Natural killer cell treated with Interleukin-12 subunit alpha and Interleukin-12 subunit beta and Interleukin-15 and Interleukin-18, amount 100 ng/mL, for 72 hours (primary cell): Measurements from ENCODE around the gene LRMDA. TPM values are rescaled to one million over a fixed set of nuclear protein-coding genes. Genes with fewer than 3 reads are reported as not detected.

Experiments used
- ATAC-seq, 2 donors: fragments of 150-1000 bp; cut with Tn5 transposase in 1 of 2; sonication (Bioruptor Pico), chemical (Tn5 transposase) in 1 of 2; 2 replicates each; pipeline ENCODE4 v1.10.0; 2021
- DNase-seq: peaks from one replicate; pipeline ENCODE4 v3.0.0; 2022; ENCODE audit warnings: low spot score
- H3K27ac Mint-ChIP-seq, 2 donors: 1 replicate in 1 of 2; 2 replicates in 1 of 2; pipeline ENCODE4 v1.8.0; 2022; ENCODE audit warnings: mixed read lengths in 2 of 2, mild to moderate bottlenecking in 1 of 2, moderate library complexity in 1 of 2
- H3K27me3 Mint-ChIP-seq, 2 donors: 1 replicate in 1 of 2; 2 replicates in 1 of 2; pipeline ENCODE4 v1.8.0; 2022; ENCODE audit warnings: mixed read lengths in 2 of 2
- H3K36me3 Mint-ChIP-seq: one replicate; pipeline ENCODE4 v1.8.0; 2022; ENCODE audit warnings: mixed read lengths
- H3K4me1 Mint-ChIP-seq, 2 donors: 1 replicate in 1 of 2; 2 replicates in 1 of 2; pipeline ENCODE4 v1.8.0; 2022; ENCODE audit warnings: low read depth in 2 of 2, mixed read lengths in 2 of 2, mild to moderate bottlenecking in 1 of 2
- H3K4me3 Mint-ChIP-seq: one replicate; pipeline ENCODE4 v1.8.0; 2022; ENCODE audit warnings: mixed read lengths
- H3K9me3 Mint-ChIP-seq: 2 replicates; pipeline ENCODE4 v1.8.0; 2022; ENCODE audit warnings: mixed read lengths
- total RNA-seq, 2 donors: library from RNA; stranded (reverse); gene quantifications; one replicate each; pipeline ENCODE4 v1.2.3, GENCODE V29; 2022

Gene LRMDA
- total RNA-seq, 2 donors from 2014 or later: 0.92 to 1.8 TPM

- H3K4me3 Mint-ChIP-seq: no peak overlapping the region
- no peaks in the 10 kb centered on the region for H3K4me1 Mint-ChIP-seq
- no peak for DNase-seq
- no peak for ATAC-seq
- H3K36me3 Mint-ChIP-seq: peaks cover 5% of the 10 kb centered on the region
- no peak overlapping the region for H3K27ac Mint-ChIP-seq
- H3K27me3 Mint-ChIP-seq: peaks cover 3 to 7% of the 10 kb centered on the region in 2 donors
- H3K9me3 Mint-ChIP-seq: peaks cover 10% of the 10 kb centered on the region
Measured at GRCh38 chr10:76281659-76282058, 850.2 kb downstream of the LRMDA start.

- H3K27me3 Mint-ChIP-seq: peaks cover 3 to 7% of the 10 kb centered on the region in 2 donors
- peaks cover 10% of the 10 kb centered on the region for H3K9me3 Mint-ChIP-seq
- H3K4me3 Mint-ChIP-seq: no peak overlapping the region
- H3K36me3 Mint-ChIP-seq: peaks cover 4% of the 10 kb centered on the region
- DNase-seq: no peak
- H3K27ac Mint-ChIP-seq: no peak overlapping the region
- no peak for ATAC-seq
- no peaks in the 10 kb centered on the region for H3K4me1 Mint-ChIP-seq
Measured at GRCh38 chr10:76282061-76283025, 850.9 kb downstream of the LRMDA start.

GRCh38 chr10:76284351-76284750, 852.9 kb downstream of the LRMDA start:
- DNase-seq: no peak
- no peak for ATAC-seq
- peaks cover 10% of the 10 kb centered on the region for H3K9me3 Mint-ChIP-seq
- no peaks in the 10 kb centered on the region for H3K36me3 Mint-ChIP-seq
- no peaks in the 10 kb centered on the region for H3K4me1 Mint-ChIP-seq
- no peak overlapping the region for H3K4me3 Mint-ChIP-seq
- peaks cover 3 to 7% of the 10 kb centered on the region in 2 donors for H3K27me3 Mint-ChIP-seq
- no peak overlapping the region for H3K27ac Mint-ChIP-seq

GRCh38 chr10:76285012-76285411, 853.6 kb downstream of the LRMDA start:
- H3K4me3 Mint-ChIP-seq: no peak overlapping the region
- no peak overlapping the region for H3K27ac Mint-ChIP-seq
- DNase-seq (no peak), ATAC-seq (no peak)
- peaks cover 3 to 7% of the 10 kb centered on the region in 2 donors for H3K27me3 Mint-ChIP-seq
- no peaks in the 10 kb centered on the region for H3K4me1 Mint-ChIP-seq
- H3K9me3 Mint-ChIP-seq: peaks cover 10% of the 10 kb centered on the region
- H3K36me3 Mint-ChIP-seq: no peaks in the 10 kb centered on the region

GRCh38 chr10:76285515-76285914, 854.1 kb downstream of the LRMDA start:
- Mint-ChIP-seq H3K27ac (no peak overlapping the region), H3K4me1 (no peaks in the 10 kb centered on the region), H3K4me3 (no peak overlapping the region), H3K27me3 (peaks cover 3 to 7% of the 10 kb centered on the region in 2 donors), H3K36me3 (no peaks in the 10 kb centered on the region), H3K9me3 (peaks cover 10% of the 10 kb centered on the region)
- no peak for DNase-seq
- ATAC-seq: no peak

- no peak overlapping the region for H3K4me3 Mint-ChIP-seq
- H3K4me1 Mint-ChIP-seq: no peaks in the 10 kb centered on the region
- DNase-seq (no peak), ATAC-seq (no peak)
- no peaks in the 10 kb centered on the region for H3K36me3 Mint-ChIP-seq
- peaks cover 3 to 7% of the 10 kb centered on the region in 2 donors for H3K27me3 Mint-ChIP-seq
- peaks cover 10% of the 10 kb centered on the region for H3K9me3 Mint-ChIP-seq
- no peak overlapping the region for H3K27ac Mint-ChIP-seq
Measured at GRCh38 chr10:76286536-76286935, 855.1 kb downstream of the LRMDA start.

GRCh38 chr10:76287856-76288255, 856.4 kb downstream of the LRMDA start:
- Mint-ChIP-seq H3K27ac (no peak overlapping the region), H3K9me3 (peaks cover 7% of the 10 kb centered on the region), H3K4me3 (no peak overlapping the region), H3K27me3 (peaks cover 3 to 6% of the 10 kb centered on the region in 2 donors), H3K36me3 (no peaks in the 10 kb centered on the region), H3K4me1 (no peaks in the 10 kb centered on the region)
- ATAC-seq (no peak), DNase-seq (no peak)

- Mint-ChIP-seq H3K36me3 (no peaks in the 10 kb centered on the region), H3K27ac (no peak overlapping the region), H3K4me1 (no peaks in the 10 kb centered on the region), H3K27me3 (peaks cover 0 to 4% of the 10 kb centered on the region in 2 donors), H3K9me3 (no peaks in the 10 kb centered on the region), H3K4me3 (no peak overlapping the region)
- no peak for DNase-seq
- no peak for ATAC-seq
Measured at GRCh38 chr10:76291175-76291574, 859.8 kb downstream of the LRMDA start.

- Mint-ChIP-seq H3K27ac (no peak overlapping the region), H3K4me1 (no peaks in the 10 kb centered on the region), H3K36me3 (no peaks in the 10 kb centered on the region), H3K4me3 (no peak overlapping the region), H3K27me3 (peaks cover 0 to 4% of the 10 kb centered on the region in 2 donors), H3K9me3 (no peaks in the 10 kb centered on the region)
- DNase-seq (no peak), ATAC-seq (no peak)
Measured at GRCh38 chr10:76291885-76292284, 860.5 kb downstream of the LRMDA start.

GRCh38 chr10:76296957-76297356, 865.5 kb downstream of the LRMDA start:
- Mint-ChIP-seq H3K4me1 (no peaks in the 10 kb centered on the region), H3K27ac (no peak overlapping the region), H3K36me3 (no peaks in the 10 kb centered on the region), H3K27me3 (peaks cover 0 to 4% of the 10 kb centered on the region in 2 donors), H3K4me3 (no peak overlapping the region), H3K9me3 (no peaks in the 10 kb centered on the region)
- DNase-seq (no peak), ATAC-seq (no peak)

GRCh38 chr10:76297358-76297757, 865.9 kb downstream of the LRMDA start:
- Mint-ChIP-seq H3K4me1 (no peaks in the 10 kb centered on the region), H3K4me3 (no peak overlapping the region), H3K36me3 (no peaks in the 10 kb centered on the region), H3K27me3 (peaks cover 0 to 4% of the 10 kb centered on the region in 2 donors), H3K27ac (no peak overlapping the region), H3K9me3 (no peaks in the 10 kb centered on the region)
- DNase-seq (no peak), ATAC-seq (no peak)

GRCh38 chr10:76297780-76298281, 866.4 kb downstream of the LRMDA start:
- no peaks in the 10 kb centered on the region for H3K9me3 Mint-ChIP-seq
- no peaks in the 10 kb centered on the region for H3K36me3 Mint-ChIP-seq
- no peaks in the 10 kb centered on the region for H3K4me1 Mint-ChIP-seq
- no peak for ATAC-seq
- no peak overlapping the region for H3K27ac Mint-ChIP-seq
- no peak overlapping the region for H3K4me3 Mint-ChIP-seq
- no peak for DNase-seq
- peaks cover 0 to 7% of the 10 kb centered on the region in 2 donors for H3K27me3 Mint-ChIP-seq

- H3K27ac Mint-ChIP-seq: no peak overlapping the region
- no peaks in the 10 kb centered on the region for H3K36me3 Mint-ChIP-seq
- H3K9me3 Mint-ChIP-seq: no peaks in the 10 kb centered on the region
- H3K4me1 Mint-ChIP-seq: no peaks in the 10 kb centered on the region
- ATAC-seq (no peak), DNase-seq (no peak)
- peaks cover 0 to 8% of the 10 kb centered on the region in 2 donors for H3K27me3 Mint-ChIP-seq
- H3K4me3 Mint-ChIP-seq: no peak overlapping the region
Measured at GRCh38 chr10:76298329-76298728, 866.9 kb downstream of the LRMDA start.

GRCh38 chr10:76299501-76299900, 868.1 kb downstream of the LRMDA start:
- H3K36me3 Mint-ChIP-seq: no peaks in the 10 kb centered on the region
- no peak for ATAC-seq
- no peak for DNase-seq
- H3K4me1 Mint-ChIP-seq: no peaks in the 10 kb centered on the region
- H3K9me3 Mint-ChIP-seq: no peaks in the 10 kb centered on the region
- no peak overlapping the region for H3K4me3 Mint-ChIP-seq
- no peak overlapping the region for H3K27ac Mint-ChIP-seq
- peaks cover 0 to 13% of the 10 kb centered on the region in 2 donors for H3K27me3 Mint-ChIP-seq
